Duodenal mucosa (tissue), 2 donors: Measurements from ENCODE around the gene ABCC1.

Source experiments
- H3K27ac ChIP-seq: one replicate; pipeline ENCODE4 v1.7.0; 2013; ENCODE audit warnings: low read depth, low read length
- H3K27me3 ChIP-seq, 2 donors: one replicate each; pipeline ENCODE4 v1.7.0; 2013; ENCODE audit warnings: low read length in 2 of 2, control low read depth in 1 of 2; ENCODE audit not compliant: insufficient read depth in 2 of 2, control insufficient read depth in 1 of 2
- H3K36me3 ChIP-seq, 2 donors: one replicate each; pipeline ENCODE4 v1.7.0; 2013; ENCODE audit warnings: low read length in 2 of 2, control low read depth in 1 of 2; ENCODE audit not compliant: insufficient read depth in 2 of 2, control insufficient read depth in 1 of 2
- H3K4me1 ChIP-seq, 2 donors: one replicate each; pipeline ENCODE4 v1.7.0; 2013; ENCODE audit warnings: low read length in 2 of 2, control low read depth in 1 of 2; ENCODE audit not compliant: insufficient read depth in 2 of 2, control insufficient read depth in 1 of 2
- H3K4me3 ChIP-seq, 2 donors: one replicate each; pipeline ENCODE4 v1.7.0; 2013; ENCODE audit warnings: low read length in 2 of 2, low read depth in 1 of 2
- H3K9ac ChIP-seq, 2 donors: one replicate each; pipeline ENCODE4 v1.7.0; 2013; ENCODE audit warnings: low read length in 2 of 2, low read depth in 1 of 2
- H3K9me3 ChIP-seq, 2 donors: one replicate each; pipeline ENCODE4 v1.7.0; 2013; ENCODE audit warnings: low read length in 2 of 2, control low read depth in 1 of 2; ENCODE audit not compliant: control insufficient read depth in 1 of 2

The ABCC1 gene

GRCh38 chr16:15949210-15950160, at the start of gene ABCC1:
Gene ABCC1, plus strand, starts transcription at chr16:15949616. Its CDS starts 136 bp downstream, at chr16:15949752.
- peak within 1 kb of the TSS; percentile 69 to 71 for H3K9ac ChIP-seq
- no peaks in the 10 kb centered on the region for H3K27me3 ChIP-seq
- peak within 1 kb of the TSS; percentile 68 for H3K27ac ChIP-seq
- peaks cover 13 to 28% of the 10 kb centered on the region in 2 donors for H3K4me1 ChIP-seq
- no peaks in the 10 kb centered on the region for H3K9me3 ChIP-seq
- no peaks in the 10 kb centered on the region for H3K36me3 ChIP-seq
- peak within 1 kb of the TSS; percentile 82 to 83 for H3K4me3 ChIP-seq

- H3K9me3 ChIP-seq, result no peaks in the 10 kb centered on the region
- peaks cover 0 to 5% of the 10 kb centered on the region in 2 donors for H3K4me1 ChIP-seq
- H3K4me3 ChIP-seq, result no peak overlapping the region
- no peak overlapping the region for H3K9ac ChIP-seq
- H3K27me3 ChIP-seq, result no peaks in the 10 kb centered on the region
- H3K27ac ChIP-seq, result no peak overlapping the region
- no peaks in the 10 kb centered on the region for H3K36me3 ChIP-seq
Measured at GRCh38 chr16:15900357-15900756, 49.1 kb upstream of the ABCC1 start.

- no peak overlapping the region for H3K27ac ChIP-seq
- no peak overlapping the region for H3K9ac ChIP-seq
- H3K9me3 ChIP-seq, result no peaks in the 10 kb centered on the region
- H3K36me3 ChIP-seq, result no peaks in the 10 kb centered on the region
- H3K4me3 ChIP-seq, result no peak overlapping the region
- peaks cover 0 to 5% of the 10 kb centered on the region in 2 donors for H3K4me1 ChIP-seq
- no peaks in the 10 kb centered on the region for H3K27me3 ChIP-seq
Measured at GRCh38 chr16:15900901-15901500, 48.4 kb upstream of the ABCC1 start.

GRCh38 chr16:15903960-15904359, 45.5 kb upstream of the ABCC1 start:
- Histone ChIP-seq H3K27me3 (no peaks in the 10 kb centered on the region), H3K4me3 (no peak overlapping the region), H3K36me3 (no peaks in the 10 kb centered on the region), H3K9ac (no peak overlapping the region), H3K4me1 (peaks cover 0 to 5% of the 10 kb centered on the region in 2 donors), H3K27ac (no peak overlapping the region), H3K9me3 (no peaks in the 10 kb centered on the region)

GRCh38 chr16:15906439-15906838, 43.0 kb upstream of the ABCC1 start:
- no peak overlapping the region for H3K4me3 ChIP-seq
- H3K36me3 ChIP-seq, result no peaks in the 10 kb centered on the region
- H3K9ac ChIP-seq, result no peak overlapping the region
- H3K4me1 ChIP-seq, result no peaks in the 10 kb centered on the region
- H3K9me3 ChIP-seq, result no peaks in the 10 kb centered on the region
- no peaks in the 10 kb centered on the region for H3K27me3 ChIP-seq
- no peak overlapping the region for H3K27ac ChIP-seq

- H3K4me3 ChIP-seq, result no peak overlapping the region
- no peaks in the 10 kb centered on the region for H3K4me1 ChIP-seq
- H3K27ac ChIP-seq, result no peak overlapping the region
- no peaks in the 10 kb centered on the region for H3K36me3 ChIP-seq
- H3K27me3 ChIP-seq, result no peaks in the 10 kb centered on the region
- H3K9ac ChIP-seq, result no peak overlapping the region
- H3K9me3 ChIP-seq, result no peaks in the 10 kb centered on the region
Measured at GRCh38 chr16:15907863-15908478, 41.4 kb upstream of the ABCC1 start.

- no peaks in the 10 kb centered on the region for H3K4me1 ChIP-seq
- H3K36me3 ChIP-seq, result no peaks in the 10 kb centered on the region
- H3K27ac ChIP-seq, result no peak overlapping the region
- no peaks in the 10 kb centered on the region for H3K27me3 ChIP-seq
- H3K9me3 ChIP-seq, result peaks cover 0 to 3% of the 10 kb centered on the region in 2 donors
- H3K4me3 ChIP-seq, result no peak overlapping the region
- H3K9ac ChIP-seq, result no peak overlapping the region
Measured at GRCh38 chr16:15911198-15911597, 38.2 kb upstream of the ABCC1 start.

- Histone ChIP-seq H3K36me3 (no peaks in the 10 kb centered on the region), H3K9me3 (peaks cover 0 to 3% of the 10 kb centered on the region in 2 donors), H3K9ac (no peak overlapping the region), H3K27me3 (no peaks in the 10 kb centered on the region), H3K27ac (no peak overlapping the region), H3K4me1 (no peaks in the 10 kb centered on the region), H3K4me3 (no peak overlapping the region)
Measured at GRCh38 chr16:15913046-15913698, 36.2 kb upstream of the ABCC1 start.

- no peak overlapping the region for H3K27ac ChIP-seq
- no peak overlapping the region for H3K4me3 ChIP-seq
- H3K27me3 ChIP-seq, result no peaks in the 10 kb centered on the region
- H3K36me3 ChIP-seq, result no peaks in the 10 kb centered on the region
- H3K9ac ChIP-seq, result no peak overlapping the region
- peaks cover 0 to 5% of the 10 kb centered on the region in 2 donors for H3K9me3 ChIP-seq
- H3K4me1 ChIP-seq, result no peaks in the 10 kb centered on the region
Measured at GRCh38 chr16:15915555-15916081, 33.8 kb upstream of the ABCC1 start.
